GM12891 (cell line): ENCODE data around the gene TSHZ3.

Experiments
- PAX5 ChIP-seq: IDR thresholded peaks from 2 replicates; pipeline ENCODE4 v1.6.1; 2011; ENCODE audit warnings: low read length, moderate library complexity, mild to moderate bottlenecking; ENCODE audit not compliant: insufficient read depth, severe bottlenecking
- POLR2A ChIP-seq: IDR thresholded peaks from 2 replicates; pipeline ENCODE4 v1.6.1; 2011; ENCODE audit warnings: low read depth, low read length, control low read depth
- POLR2AphosphoS5 ChIP-seq: IDR thresholded peaks from 2 replicates; pipeline ENCODE4 v1.6.1; 2011; ENCODE audit warnings: low read depth, low read length, control low read depth
- SPI1 ChIP-seq: IDR thresholded peaks from 2 replicates; pipeline ENCODE4 v1.6.1; 2011; ENCODE audit warnings: low read depth, low read length, control low read depth
- TAF1 ChIP-seq: IDR thresholded peaks from 2 replicates; pipeline ENCODE4 v1.6.1; 2011; ENCODE audit warnings: low read depth, low read length, control low read depth

DNA sequence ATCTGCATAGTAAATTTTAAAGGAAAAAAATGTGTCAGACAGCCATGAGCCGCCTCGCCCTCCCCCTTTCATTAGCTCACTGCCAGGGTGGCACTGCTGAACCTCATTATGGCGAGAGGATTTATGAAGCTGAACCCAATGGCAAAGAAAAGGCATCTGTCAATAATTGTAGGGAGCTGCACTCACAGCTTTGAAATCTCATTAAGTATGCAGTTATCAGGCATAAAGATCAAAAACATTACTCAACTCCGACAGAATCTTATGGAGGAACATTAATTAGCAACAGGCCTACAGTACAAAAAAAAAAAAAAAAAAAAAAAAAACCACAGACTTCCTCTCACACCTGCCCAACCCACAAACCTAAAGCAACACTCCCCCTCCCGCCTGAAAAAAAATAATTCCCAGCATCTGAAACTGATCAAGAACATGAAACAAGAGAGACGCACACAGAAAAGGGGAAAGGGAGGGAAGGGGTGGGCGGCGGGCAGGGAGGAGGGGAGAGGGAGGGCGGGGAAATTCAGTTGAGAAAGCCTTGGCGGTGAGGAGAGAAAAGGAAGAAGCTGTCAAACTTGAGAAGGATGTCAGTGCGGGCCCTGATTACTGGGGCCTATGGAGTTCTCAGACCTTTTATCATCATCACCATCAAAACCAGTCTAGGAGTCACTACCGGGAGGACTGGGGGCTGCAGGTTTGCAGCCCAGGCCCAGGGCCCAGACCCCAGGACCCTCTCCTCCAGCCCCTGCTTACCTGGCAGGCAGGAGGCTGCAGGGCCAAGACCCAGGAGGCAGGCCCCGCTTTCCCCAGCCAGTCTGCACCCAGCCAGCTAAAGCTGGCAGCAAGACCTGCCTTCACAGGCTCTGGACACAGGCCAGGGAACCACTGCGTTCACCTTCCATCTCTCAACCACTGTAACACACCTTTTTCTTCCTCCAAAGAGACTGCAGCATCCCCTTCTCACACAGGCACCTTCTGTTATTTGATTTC lies 8.9 kb downstream of the TSHZ3 start:
- TF ChIP-seq SPI1: no peak
- no peak for TF ChIP-seq POLR2AphosphoS5
- TF ChIP-seq TAF1: no peak
- TF ChIP-seq POLR2A: no peak
- no peak for TF ChIP-seq PAX5
